NCI-H2107 treated with DMSO at 0.1 percent for 48 hours (cell line): ENCODE results near the gene SAFB2.

Experiments
- DNase-seq: peaks from one replicate; lab custom pipeline; 2025; ENCODE audit not compliant: unreplicated experiment; lab: John Stamatoyannopoulos, UW

SAFB2 gene

GRCh38 chr19:5553892-5554291 is 68.7 kb downstream of the SAFB2 start:
- no peak for DNase-seq

GRCh38 chr19:5547881-5548280 is 74.7 kb downstream of the SAFB2 start:
- peak; percentile 38 for DNase-seq

- DNase-seq: no peak
These were observed 76.6 kb downstream of the SAFB2 start for GRCh38 chr19:5545984-5546383.

- DNase-seq: no peak
These were observed 77.5 kb downstream of the SAFB2 start for GRCh38 chr19:5545051-5545450.

GRCh38 chr19:5542665-5543064 is 79.9 kb downstream of the SAFB2 start:
- DNase-seq: no peak

- DNase-seq: no peak
These were observed 81.1 kb downstream of the SAFB2 start for GRCh38 chr19:5541456-5541855.

- DNase-seq: no peak
These were observed 82.4 kb downstream of the SAFB2 start for GRCh38 chr19:5540208-5540607.

- DNase-seq: no peak
These were observed 84.7 kb downstream of the SAFB2 start for GRCh38 chr19:5537870-5538269.
